Stomach (tissue), 4 donors: ENCODE measurements around the gene LBX2.

ENCODE experiments used
- CTCF ChIP-seq, 7 experiments: fragments of 450-650 bp in 4 of 7; fragments of 200-600 bp in 3 of 7; sonication (generic) in 3 of 7; IDR thresholded peaks; one replicate each; pipeline ENCODE4 v1.5.1; 2016 to 2019; ENCODE audit warnings: antibody characterized with exemption in 7 of 7, control low read depth in 2 of 7, mild to moderate bottlenecking in 1 of 7
- EP300 ChIP-seq: sonication (generic); formaldehyde crosslinking; IDR thresholded peaks from one replicate; pipeline ENCODE4 v1.6.1; 2017; ENCODE audit warnings: antibody characterized with exemption
- POLR2A ChIP-seq, 4 donors: fragments of 450-650 bp; IDR thresholded peaks; one replicate each; pipeline ENCODE4 v1.6.1; 2016; ENCODE audit warnings: antibody characterized with exemption in 4 of 4, control low read depth in 2 of 4, mild to moderate bottlenecking in 1 of 4, moderate library complexity in 1 of 4
- POLR2AphosphoS5 ChIP-seq, 3 donors: sonication (generic); formaldehyde crosslinking; IDR thresholded peaks; one replicate each; pipeline ENCODE4 v1.6.1; 2016; ENCODE audit warnings: antibody characterized with exemption in 3 of 3

- no peak for TF ChIP-seq CTCF (IDR thresholded peaks at IDR 0.05)
- no peak for TF ChIP-seq EP300
- no peak for TF ChIP-seq POLR2A (IDR thresholded peaks at IDR 0.05)
- TF ChIP-seq POLR2AphosphoS5 (IDR thresholded peaks at IDR 0.05): no peak
These were observed 45.2 kb upstream of the LBX2 start for GRCh38 chr2:74544634-74545033.
